Common myeloid progenitor, CD34-positive (primary cell): ENCODE data around the gene RNF114.
"Not testable (repeated sequence)": the region's sequence is repeated elsewhere in the genome, so short reads cannot be mapped to it uniquely, and the experiment has no call there.

ENCODE experiments used
- CTCF ChIA-PET: fragments of 350-600 bp; sonication (Branson Sonifier 250); formaldehyde crosslinking; loops from one replicate; lab custom pipeline; 2021; ENCODE audit warnings: antibody characterized with exemption; lab: Charles Lee
- POLR2A ChIA-PET: fragments of 350-600 bp; sonication (Branson Sonifier 250); formaldehyde crosslinking; loops from one replicate; lab custom pipeline; 2021; ENCODE audit warnings: antibody characterized with exemption; lab: Charles Lee
- DNase-seq, 3 donors: peaks; one replicate each; pipeline versions ENCODE4 v3.0.0 to v3.0.0-alpha.2; 2013
- H3K27ac ChIP-seq, 2 experiments: 1 replicate in 1 of 2; 2 replicates in 1 of 2; pipeline ENCODE4 v1.7.0; 2013; ENCODE audit warnings: inconsistent platforms in 2 of 2, low read length in 2 of 2, mild to moderate bottlenecking in 2 of 2, low read depth in 1 of 2, moderate library complexity in 1 of 2; ENCODE audit not compliant: severe bottlenecking in 2 of 2, insufficient read depth in 1 of 2, poor library complexity in 1 of 2
- H3K27me3 ChIP-seq, 5 experiments: replicated peaks in 2 of 5; 1 replicate in 3 of 5; 2 replicates in 2 of 5; pipeline versions ENCODE4 v1.6.1 to v1.7.0; 2013; ENCODE audit warnings: low read length in 4 of 5, mild to moderate bottlenecking in 2 of 5, moderate library complexity in 2 of 5, inconsistent platforms in 1 of 5; ENCODE audit not compliant: insufficient read depth in 5 of 5, control insufficient read depth in 4 of 5
- H3K36me3 ChIP-seq, 4 experiments: 1 replicate in 2 of 4; 2 replicates in 2 of 4; pipeline versions ENCODE4 v1.6.1 to v1.7.0; 2013; ENCODE audit warnings: low read length in 3 of 4, control low read depth in 1 of 4, mild to moderate bottlenecking in 1 of 4; ENCODE audit not compliant: control insufficient read depth in 4 of 4, insufficient read depth in 4 of 4
- H3K4me1 ChIP-seq, 4 experiments: 1 replicate in 3 of 4; 2 replicates in 1 of 4; pipeline versions ENCODE4 v1.6.1 to v1.7.1; 2013; ENCODE audit warnings: low read length in 3 of 4, mild to moderate bottlenecking in 3 of 4, control low read depth in 1 of 4, inconsistent platforms in 1 of 4, moderate library complexity in 1 of 4; ENCODE audit not compliant: control insufficient read depth in 4 of 4, insufficient read depth in 4 of 4; ENCODE audit errors: control extremely low read depth in 1 of 4
- H3K4me3 ChIP-seq, 7 experiments: 1 replicate in 4 of 7; 2 replicates in 3 of 7; pipeline versions ENCODE4 v1.5.1 to v1.7.0; 2013; ENCODE audit warnings: mild to moderate bottlenecking in 7 of 7, low read length in 6 of 7, moderate library complexity in 6 of 7, inconsistent platforms in 2 of 7, low read depth in 2 of 7, control low read depth in 1 of 7; ENCODE audit not compliant: insufficient read depth in 4 of 7, control insufficient read depth in 1 of 7; ENCODE audit errors: extremely low read depth in 1 of 7
- H3K9me3 ChIP-seq, 5 experiments: 1 replicate in 4 of 5; 2 replicates in 1 of 5; pipeline versions ENCODE4 v1.6.1 to v1.7.1; 2013; ENCODE audit warnings: low read length in 4 of 5, mild to moderate bottlenecking in 2 of 5, inconsistent platforms in 1 of 5, low read depth in 1 of 5, moderate library complexity in 1 of 5; ENCODE audit not compliant: control insufficient read depth in 4 of 5, insufficient read depth in 2 of 5; ENCODE audit errors: control extremely low read depth in 1 of 5
- WGBS: methylation state at CpG from one replicate; pipeline ENCODE4 v1.1.5; 2013; ENCODE audit not compliant: insufficient coverage; 5-methylcytosine and 5-hydroxymethylcytosine counted together

Gene RNF114

GRCh38 chr20:49951151-49951550 is 15.0 kb downstream of the RNF114 start:
- Histone ChIP-seq H3K27ac (no peak overlapping the region), H3K36me3 (peaks cover 32 to 89% (median 55%) of the 10 kb centered on the region in 4 experiments), H3K4me1 (no peaks in the 10 kb centered on the region), H3K27me3 (no peaks in the 10 kb centered on the region), H3K4me3 (no peak overlapping the region), H3K9me3 (no peaks in the 10 kb centered on the region)
- DNase-seq, result no peak
- 92% methylated on average over 4 of the region's 4 CpGs for WGBS
- ChIA-PET POLR2A (no interaction called here), CTCF (interaction anchor here (0.9 kb wide), 1 partner anchor 28 kb away, joined by 3 read pairs; no protein-coding TSS in a partner anchor)

GRCh38 chr20:49955167-49955566 is 19.0 kb downstream of the RNF114 start:
- POLR2A ChIA-PET, result no interaction called here
- CTCF ChIA-PET, result interaction anchor here (1.0 kb wide), 1 partner anchor 116 kb away, joined by 3 read pairs; no protein-coding TSS in a partner anchor
- Histone ChIP-seq H3K27ac (no peak overlapping the region), H3K4me1 (no peaks in the 10 kb centered on the region), H3K9me3 (no peaks in the 10 kb centered on the region), H3K27me3 (no peaks in the 10 kb centered on the region), H3K4me3 (no peak overlapping the region), H3K36me3 (peaks cover 27 to 70% (median 40%) of the 10 kb centered on the region in 4 experiments)
- 94% methylated on average over 2 of the region's 3 CpGs for WGBS
- no peak for DNase-seq

GRCh38 chr20:49955830-49956396 is 19.7 kb downstream of the RNF114 start:
- not testable (repeated sequence) for H3K27ac ChIP-seq

GRCh38 chr20:49956689-49957088 is 20.5 kb downstream of the RNF114 start:
- H3K36me3 ChIP-seq, result peaks cover 21 to 57% (median 32%) of the 10 kb centered on the region in 4 experiments
- H3K27ac ChIP-seq, result no peak overlapping the region
- H3K9me3 ChIP-seq, result no peaks in the 10 kb centered on the region
- ChIA-PET POLR2A (no interaction called here), CTCF (no interaction called here)
- H3K4me1 ChIP-seq, result no peaks in the 10 kb centered on the region
- WGBS, result over 99% methylated on average over 18 of the region's 18 CpGs
- H3K4me3 ChIP-seq, result no peak overlapping the region
- H3K27me3 ChIP-seq, result no peaks in the 10 kb centered on the region
- no peak for DNase-seq

More at GRCh38 chr20:49955830-49956396, 19.7 kb downstream of the RNF114 start:
- H3K9me3 ChIP-seq, H3K4me1 ChIP-seq, DNase-seq, H3K27me3 ChIP-seq, H3K4me3 ChIP-seq, CTCF ChIA-PET, POLR2A ChIA-PET: not testable (repeated sequence)
- peaks cover 21 to 63% (median 36%) of the 10 kb centered on the region in 4 experiments for H3K36me3 ChIP-seq
- WGBS, result 89% methylated on average over 12 of the region's 12 CpGs

- CTCF ChIA-PET, result interaction anchor here (1.0 kb wide), 2 partner anchors 114 to 140 kb away, joined by 3 read pairs; no protein-coding TSS in a partner anchor
- H3K27me3 ChIP-seq, H3K27ac ChIP-seq, POLR2A ChIA-PET, H3K4me1 ChIP-seq, H3K9me3 ChIP-seq, H3K4me3 ChIP-seq: not testable (repeated sequence)
- DNase-seq, result peak; percentile 19 to 55 (median 50)
- peaks cover 17 to 51% (median 29%) of the 10 kb centered on the region in 4 experiments for H3K36me3 ChIP-seq
- WGBS, result 91% methylated on average over 12 of the region's 12 CpGs
Observed at GRCh38 chr20:49957089-49957938, 21.1 kb downstream of the RNF114 start.

- no peak overlapping the region for H3K27ac ChIP-seq
- WGBS, result no CpG with 5 or more reads among the region's 4 CpGs
- H3K36me3 ChIP-seq, result peaks cover 4 to 16% (median 7%) of the 10 kb centered on the region in 4 experiments
- DNase-seq, result no peak
- H3K4me1 ChIP-seq, result no peaks in the 10 kb centered on the region
- ChIA-PET POLR2A (no interaction called here), CTCF (interaction anchor here (0.8 kb wide), 1 partner anchor 213 kb away, joined by 3 read pairs; no protein-coding TSS in a partner anchor)
- no peaks in the 10 kb centered on the region for H3K9me3 ChIP-seq
- H3K27me3 ChIP-seq, result no peaks in the 10 kb centered on the region
- H3K4me3 ChIP-seq, result no peak overlapping the region
Observed at GRCh38 chr20:49961413-49961812, 25.2 kb downstream of the RNF114 start.
